ENCODE measurements around the gene ITIH5. TPM values are rescaled to one million over a fixed set of nuclear protein-coding genes. Genes with fewer than 3 reads are reported as not detected.
A peak's percentile ranks its signal among the peaks of the same experiment; 100 is the strongest.

The ITIH5 gene
- total and polyA plus RNA-seq, 2 of the 8 experiments (the other 6 are each of a cell fraction or from before 2014, with no cell fraction given), result 5.8 to 7.6 TPM

DNA sequence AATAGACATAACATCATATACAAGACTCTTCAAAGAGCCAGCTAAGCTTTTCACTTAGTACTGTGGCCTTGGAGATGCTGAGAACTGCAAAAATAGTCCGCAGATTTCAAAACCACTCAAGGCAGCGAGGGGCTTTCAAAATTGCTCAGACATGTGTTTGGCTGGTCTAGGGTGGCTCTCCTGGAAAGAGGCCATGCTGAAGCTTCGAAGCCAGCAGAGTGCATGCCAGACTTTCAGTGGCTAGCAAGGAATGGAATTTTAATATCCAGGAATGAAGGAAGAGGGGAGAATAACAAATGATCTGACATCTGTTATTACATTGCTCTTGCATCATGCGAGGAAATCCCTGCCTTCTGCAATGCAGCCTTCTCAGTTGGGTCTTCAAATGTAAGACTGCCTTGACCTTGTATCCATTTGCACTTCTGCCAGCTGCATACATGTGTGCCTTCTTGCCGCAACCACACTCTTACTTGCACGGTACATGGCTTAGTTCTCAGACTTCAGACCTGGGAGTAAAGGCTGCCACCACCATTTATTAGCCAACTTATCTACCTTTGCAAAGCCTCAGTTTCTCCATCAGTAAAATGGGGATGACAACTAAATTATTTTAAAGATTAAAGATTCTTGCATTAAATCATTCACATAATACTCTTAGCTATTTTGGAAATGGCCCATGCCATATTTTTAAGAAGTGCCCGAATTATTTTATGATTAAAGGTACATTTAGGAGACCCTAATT lies 55.9 kb downstream of the ITIH5 start (continued):
- TF ChIP-seq, protein P1, sequence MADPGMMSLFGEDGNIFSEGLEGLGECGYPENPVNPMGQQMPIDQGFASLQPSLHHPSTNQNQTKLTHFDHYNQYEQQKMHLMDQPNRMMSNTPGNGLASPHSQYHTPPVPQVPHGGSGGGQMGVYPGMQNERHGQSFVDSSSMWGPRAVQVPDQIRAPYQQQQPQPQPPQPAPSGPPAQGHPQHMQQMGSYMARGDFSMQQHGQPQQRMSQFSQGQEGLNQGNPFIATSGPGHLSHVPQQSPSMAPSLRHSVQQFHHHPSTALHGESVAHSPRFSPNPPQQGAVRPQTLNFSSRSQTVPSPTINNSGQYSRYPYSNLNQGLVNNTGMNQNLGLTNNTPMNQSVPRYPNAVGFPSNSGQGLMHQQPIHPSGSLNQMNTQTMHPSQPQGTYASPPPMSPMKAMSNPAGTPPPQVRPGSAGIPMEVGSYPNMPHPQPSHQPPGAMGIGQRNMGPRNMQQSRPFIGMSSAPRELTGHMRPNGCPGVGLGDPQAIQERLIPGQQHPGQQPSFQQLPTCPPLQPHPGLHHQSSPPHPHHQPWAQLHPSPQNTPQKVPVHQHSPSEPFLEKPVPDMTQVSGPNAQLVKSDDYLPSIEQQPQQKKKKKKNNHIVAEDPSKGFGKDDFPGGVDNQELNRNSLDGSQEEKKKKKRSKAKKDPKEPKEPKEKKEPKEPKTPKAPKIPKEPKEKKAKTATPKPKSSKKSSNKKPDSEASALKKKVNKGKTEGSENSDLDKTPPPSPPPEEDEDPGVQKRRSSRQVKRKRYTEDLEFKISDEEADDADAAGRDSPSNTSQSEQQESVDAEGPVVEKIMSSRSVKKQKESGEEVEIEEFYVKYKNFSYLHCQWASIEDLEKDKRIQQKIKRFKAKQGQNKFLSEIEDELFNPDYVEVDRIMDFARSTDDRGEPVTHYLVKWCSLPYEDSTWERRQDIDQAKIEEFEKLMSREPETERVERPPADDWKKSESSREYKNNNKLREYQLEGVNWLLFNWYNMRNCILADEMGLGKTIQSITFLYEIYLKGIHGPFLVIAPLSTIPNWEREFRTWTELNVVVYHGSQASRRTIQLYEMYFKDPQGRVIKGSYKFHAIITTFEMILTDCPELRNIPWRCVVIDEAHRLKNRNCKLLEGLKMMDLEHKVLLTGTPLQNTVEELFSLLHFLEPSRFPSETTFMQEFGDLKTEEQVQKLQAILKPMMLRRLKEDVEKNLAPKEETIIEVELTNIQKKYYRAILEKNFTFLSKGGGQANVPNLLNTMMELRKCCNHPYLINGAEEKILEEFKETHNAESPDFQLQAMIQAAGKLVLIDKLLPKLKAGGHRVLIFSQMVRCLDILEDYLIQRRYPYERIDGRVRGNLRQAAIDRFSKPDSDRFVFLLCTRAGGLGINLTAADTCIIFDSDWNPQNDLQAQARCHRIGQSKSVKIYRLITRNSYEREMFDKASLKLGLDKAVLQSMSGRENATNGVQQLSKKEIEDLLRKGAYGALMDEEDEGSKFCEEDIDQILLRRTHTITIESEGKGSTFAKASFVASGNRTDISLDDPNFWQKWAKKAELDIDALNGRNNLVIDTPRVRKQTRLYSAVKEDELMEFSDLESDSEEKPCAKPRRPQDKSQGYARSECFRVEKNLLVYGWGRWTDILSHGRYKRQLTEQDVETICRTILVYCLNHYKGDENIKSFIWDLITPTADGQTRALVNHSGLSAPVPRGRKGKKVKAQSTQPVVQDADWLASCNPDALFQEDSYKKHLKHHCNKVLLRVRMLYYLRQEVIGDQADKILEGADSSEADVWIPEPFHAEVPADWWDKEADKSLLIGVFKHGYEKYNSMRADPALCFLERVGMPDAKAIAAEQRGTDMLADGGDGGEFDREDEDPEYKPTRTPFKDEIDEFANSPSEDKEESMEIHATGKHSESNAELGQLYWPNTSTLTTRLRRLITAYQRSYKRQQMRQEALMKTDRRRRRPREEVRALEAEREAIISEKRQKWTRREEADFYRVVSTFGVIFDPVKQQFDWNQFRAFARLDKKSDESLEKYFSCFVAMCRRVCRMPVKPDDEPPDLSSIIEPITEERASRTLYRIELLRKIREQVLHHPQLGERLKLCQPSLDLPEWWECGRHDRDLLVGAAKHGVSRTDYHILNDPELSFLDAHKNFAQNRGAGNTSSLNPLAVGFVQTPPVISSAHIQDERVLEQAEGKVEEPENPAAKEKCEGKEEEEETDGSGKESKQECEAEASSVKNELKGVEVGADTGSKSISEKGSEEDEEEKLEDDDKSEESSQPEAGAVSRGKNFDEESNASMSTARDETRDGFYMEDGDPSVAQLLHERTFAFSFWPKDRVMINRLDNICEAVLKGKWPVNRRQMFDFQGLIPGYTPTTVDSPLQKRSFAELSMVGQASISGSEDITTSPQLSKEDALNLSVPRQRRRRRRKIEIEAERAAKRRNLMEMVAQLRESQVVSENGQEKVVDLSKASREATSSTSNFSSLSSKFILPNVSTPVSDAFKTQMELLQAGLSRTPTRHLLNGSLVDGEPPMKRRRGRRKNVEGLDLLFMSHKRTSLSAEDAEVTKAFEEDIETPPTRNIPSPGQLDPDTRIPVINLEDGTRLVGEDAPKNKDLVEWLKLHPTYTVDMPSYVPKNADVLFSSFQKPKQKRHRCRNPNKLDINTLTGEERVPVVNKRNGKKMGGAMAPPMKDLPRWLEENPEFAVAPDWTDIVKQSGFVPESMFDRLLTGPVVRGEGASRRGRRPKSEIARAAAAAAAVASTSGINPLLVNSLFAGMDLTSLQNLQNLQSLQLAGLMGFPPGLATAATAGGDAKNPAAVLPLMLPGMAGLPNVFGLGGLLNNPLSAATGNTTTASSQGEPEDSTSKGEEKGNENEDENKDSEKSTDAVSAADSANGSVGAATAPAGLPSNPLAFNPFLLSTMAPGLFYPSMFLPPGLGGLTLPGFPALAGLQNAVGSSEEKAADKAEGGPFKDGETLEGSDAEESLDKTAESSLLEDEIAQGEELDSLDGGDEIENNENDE (IDR thresholded peaks at IDR 0.05; ENCODE audit: insufficient replicate concordance, low read length), result no peak
- TF ChIP-seq BRCA1 (IDR thresholded peaks at IDR 0.05; ENCODE audit: low read depth, low read length), result no peak
- no peak for TF ChIP-seq POU5F1 (IDR thresholded peaks at IDR 0.05; ENCODE audit: low read depth, low read length)
- peak; percentile 31; the same call in 1 of the 2 replicates for TF ChIP-seq CEBPB (IDR thresholded peaks at IDR 0.05; ENCODE audit: low read depth, low read length)

Data from H1 (cell line).